IPS DF 6.9 (cell line): Measurements from ENCODE around the gene CNEP1R1.
A peak's percentile ranks its signal among the peaks of the same experiment; 100 is the strongest.

Experiments
- DNase-seq: peaks from one replicate; pipeline ENCODE4 v3.0.0-alpha.2; 2013; ENCODE audit warnings: low read depth, low spot score
- H3K27ac ChIP-seq: one replicate; pipeline ENCODE4 v1.5.1; 2013; ENCODE audit warnings: low read length, control low read depth
- H3K27me3 ChIP-seq: 2 replicates; pipeline ENCODE4 v1.6.1; 2013; ENCODE audit warnings: mild to moderate bottlenecking, low read length; ENCODE audit not compliant: control insufficient read depth, insufficient read depth
- H3K36me3 ChIP-seq: 2 replicates; pipeline ENCODE4 v1.6.1; 2013; ENCODE audit warnings: low read length; ENCODE audit not compliant: control insufficient read depth, insufficient read depth
- H3K4me1 ChIP-seq: 2 replicates; pipeline ENCODE4 v1.6.1; 2013; ENCODE audit warnings: low read length; ENCODE audit not compliant: control insufficient read depth, insufficient read depth
- H3K4me3 ChIP-seq: 2 replicates; pipeline ENCODE4 v1.5.1; 2013; ENCODE audit warnings: mild to moderate bottlenecking, low read length
- H3K9me3 ChIP-seq: 2 replicates; pipeline ENCODE4 v1.6.1; 2013; ENCODE audit warnings: low read length, inconsistent platforms; ENCODE audit not compliant: control insufficient read depth, insufficient read depth
- WGBS: extraction: QIAGEN DNeasy Blood & Tissue Kit; methylation state at CpG from one replicate; pipeline ENCODE4 v1.1.7; 2013; ENCODE audit warnings: mixed read lengths, missing lambda C conversion rate; ENCODE audit not compliant: insufficient read length, insufficient coverage; 5-methylcytosine and 5-hydroxymethylcytosine counted together

CNEP1R1 gene

GRCh38 chr16:50059111-50059510 is 34.1 kb downstream of the CNEP1R1 start:
- no peaks in the 10 kb centered on the region for H3K36me3 ChIP-seq
- no CpG with 5 or more reads among the region's 10 CpGs for WGBS
- H3K27ac ChIP-seq = no peak overlapping the region

GRCh38 chr16:50059669-50060068 is 34.6 kb downstream of the CNEP1R1 start:
- WGBS = no CpG with 5 or more reads among the region's 3 CpGs
- Histone ChIP-seq H3K27me3 (no peaks in the 10 kb centered on the region), H3K36me3 (no peaks in the 10 kb centered on the region), H3K9me3 (no peaks in the 10 kb centered on the region), H3K4me3 (no peak overlapping the region), H3K4me1 (no peaks in the 10 kb centered on the region), H3K27ac (no peak overlapping the region)
- no peak for DNase-seq

More at GRCh38 chr16:50059111-50059510, 34.1 kb downstream of the CNEP1R1 start:
- no peak for DNase-seq
- H3K4me3 ChIP-seq = no peak overlapping the region
- H3K27me3 ChIP-seq = no peaks in the 10 kb centered on the region
- H3K9me3 ChIP-seq = no peaks in the 10 kb centered on the region
- no peaks in the 10 kb centered on the region for H3K4me1 ChIP-seq

DNA sequence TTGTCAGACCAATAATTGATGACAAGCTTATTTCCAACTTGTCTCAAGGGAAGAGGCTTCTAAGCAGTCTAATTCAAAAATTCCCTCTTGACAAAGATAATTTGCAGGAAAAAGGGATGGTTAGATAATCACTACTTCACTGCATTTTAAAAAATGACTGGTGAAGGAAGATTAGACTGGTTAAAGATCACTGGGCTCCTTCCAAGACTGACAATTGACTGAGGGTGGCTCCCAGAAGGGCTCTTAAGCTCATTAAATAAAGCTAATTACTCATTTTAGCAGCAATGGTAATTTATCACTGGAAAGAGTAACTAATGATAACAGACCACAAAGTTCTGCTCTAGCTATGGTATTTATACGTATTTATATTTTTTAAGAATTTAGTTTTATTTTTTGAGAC is 36.3 kb downstream of the CNEP1R1 start:
- no peaks in the 10 kb centered on the region for H3K36me3 ChIP-seq
- H3K27me3 ChIP-seq = no peaks in the 10 kb centered on the region
- no CpG with 5 or more reads among the region's 1 CpG for WGBS
- DNase-seq = no peak
- H3K9me3 ChIP-seq = no peaks in the 10 kb centered on the region
- no peak overlapping the region for H3K4me3 ChIP-seq
- H3K4me1 ChIP-seq = no peaks in the 10 kb centered on the region
- no peak overlapping the region for H3K27ac ChIP-seq

GRCh38 chr16:50065241-50065623 is 40.2 kb downstream of the CNEP1R1 start:
- no peak for DNase-seq
- Histone ChIP-seq H3K9me3 (no peaks in the 10 kb centered on the region), H3K27me3 (no peaks in the 10 kb centered on the region), H3K4me1 (peaks cover 3% of the 10 kb centered on the region), H3K36me3 (no peaks in the 10 kb centered on the region), H3K4me3 (no peak overlapping the region), H3K27ac (no peak overlapping the region)
- no CpG with 5 or more reads among the region's 8 CpGs for WGBS

GRCh38 chr16:50065624-50066481 is 40.8 kb downstream of the CNEP1R1 start, which contains the start of gene HEATR3:
Gene HEATR3 (plus strand): TSS chr16:50065970. CDS start chr16:50066132, 162 bp downstream.
- no peaks in the 10 kb centered on the region for H3K36me3 ChIP-seq
- peak; percentile 58 for DNase-seq
- WGBS = no CpG with 5 or more reads among the region's 91 CpGs
- peaks cover 3% of the 10 kb centered on the region for H3K4me1 ChIP-seq
- H3K9me3 ChIP-seq = no peaks in the 10 kb centered on the region
- peak within 1 kb of the TSS; percentile 92 for H3K4me3 ChIP-seq
- H3K27ac ChIP-seq = no peak within 1 kb of the TSS
- H3K27me3 ChIP-seq = no peaks in the 10 kb centered on the region

GRCh38 chr16:50066482-50067289 is 41.7 kb downstream of the CNEP1R1 start:
- H3K4me1 ChIP-seq = peaks cover 3% of the 10 kb centered on the region
- no peak for DNase-seq
- H3K27me3 ChIP-seq = no peaks in the 10 kb centered on the region
- no peak overlapping the region for H3K27ac ChIP-seq
- H3K36me3 ChIP-seq = no peaks in the 10 kb centered on the region
- WGBS = 100% methylated on average over 2 of the region's 34 CpGs
- peak overlapping the region; percentile 92; the same call in 1 of the 2 replicates for H3K4me3 ChIP-seq
- no peaks in the 10 kb centered on the region for H3K9me3 ChIP-seq

- no peak overlapping the region for H3K27ac ChIP-seq
- no CpG with 5 or more reads among the region's 3 CpGs for WGBS
- DNase-seq = no peak
- no peaks in the 10 kb centered on the region for H3K27me3 ChIP-seq
- H3K4me3 ChIP-seq = no peak overlapping the region
- no peaks in the 10 kb centered on the region for H3K9me3 ChIP-seq
- no peaks in the 10 kb centered on the region for H3K36me3 ChIP-seq
- peaks cover 3% of the 10 kb centered on the region for H3K4me1 ChIP-seq
Observed at GRCh38 chr16:50067290-50067853, 42.3 kb downstream of the CNEP1R1 start.

- Histone ChIP-seq H3K4me1 (peaks cover 3% of the 10 kb centered on the region), H3K27ac (no peak overlapping the region), H3K4me3 (no peak overlapping the region)
Observed at GRCh38 chr16:50068550-50068949, 43.5 kb downstream of the CNEP1R1 start.

DNA sequence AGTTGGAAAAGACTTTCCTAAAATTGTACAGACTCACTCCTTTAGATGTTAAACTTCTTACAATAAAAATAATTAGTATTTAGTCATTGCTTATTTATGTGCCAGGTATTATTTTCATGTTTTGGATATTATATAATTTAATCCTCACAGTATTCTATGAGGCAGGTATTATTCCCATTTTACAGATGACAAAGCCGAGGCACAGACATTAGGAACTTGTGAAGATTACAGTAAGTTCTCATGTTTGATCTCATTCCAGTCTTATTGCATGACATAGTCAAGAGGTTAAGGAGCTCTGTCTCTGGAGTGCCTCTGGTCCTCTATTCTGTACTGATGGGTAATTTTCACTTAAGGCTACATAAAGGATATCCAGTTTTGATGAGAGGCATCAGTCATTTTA is 44.0 kb downstream of the CNEP1R1 start:
- Histone ChIP-seq H3K27me3 (no peaks in the 10 kb centered on the region), H3K9me3 (no peaks in the 10 kb centered on the region), H3K4me1 (peaks cover 3% of the 10 kb centered on the region), H3K27ac (no peak overlapping the region), H3K4me3 (no peak overlapping the region), H3K36me3 (no peaks in the 10 kb centered on the region)
- DNase-seq = no peak
- no CpG with 5 or more reads among the region's 1 CpG for WGBS

More at GRCh38 chr16:50068550-50068949, 43.5 kb downstream of the CNEP1R1 start:
- H3K27me3 ChIP-seq = no peaks in the 10 kb centered on the region
- DNase-seq = no peak
- H3K9me3 ChIP-seq = no peaks in the 10 kb centered on the region
- H3K36me3 ChIP-seq = no peaks in the 10 kb centered on the region
- WGBS = no CpG with 5 or more reads among the region's 4 CpGs

DNA sequence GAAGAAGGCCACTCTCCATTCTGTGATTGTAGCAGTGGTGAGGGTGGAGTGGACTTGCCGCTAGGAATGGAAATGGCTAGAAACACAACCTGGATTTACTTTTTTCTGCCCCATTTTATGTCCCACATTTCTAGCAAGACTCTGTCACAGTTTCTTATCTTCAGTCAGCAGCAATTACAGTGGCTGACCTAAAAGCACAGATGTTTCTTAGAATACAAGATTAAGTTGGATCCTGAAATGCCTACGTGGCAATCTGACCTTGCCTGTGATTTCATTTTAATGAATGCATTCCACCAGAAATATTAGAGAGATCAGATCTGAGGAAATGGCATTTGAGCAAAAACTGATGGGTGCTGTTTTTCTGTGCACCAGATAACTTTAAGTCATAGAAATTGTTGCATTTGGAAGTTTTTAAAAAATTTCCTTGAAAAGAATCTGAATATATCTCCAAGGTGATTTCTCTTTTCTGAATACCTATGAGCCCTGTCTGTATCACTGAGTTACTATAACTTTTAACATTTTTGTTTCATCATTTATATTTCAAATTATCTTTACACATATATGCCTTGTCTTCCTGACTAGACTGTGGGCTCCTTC is 46.1 kb downstream of the CNEP1R1 start:
- H3K27me3 ChIP-seq = no peaks in the 10 kb centered on the region
- peaks cover 3% of the 10 kb centered on the region for H3K4me1 ChIP-seq
- no peaks in the 10 kb centered on the region for H3K9me3 ChIP-seq
- H3K4me3 ChIP-seq = no peak overlapping the region
- DNase-seq = no peak
- no peaks in the 10 kb centered on the region; the same call in 1 of the 2 replicates for H3K36me3 ChIP-seq
- no CpG with 5 or more reads among the region's 2 CpGs for WGBS
- H3K27ac ChIP-seq = no peak overlapping the region
